Heart right ventricle (tissue), 16 donors: ENCODE data around the gene RAPGEF3. TPM values are rescaled to one million over a fixed set of nuclear protein-coding genes. Genes with fewer than 3 reads are reported as not detected.
A peak's percentile ranks its signal among the peaks of the same experiment; 100 is the strongest.

Experiments
- ATAC-seq, 8 donors: fragments of 200-7000 bp; cut with Tn5 transposase; one replicate each; pipeline ENCODE4 v1.9.1; 2020; ENCODE audit warnings: mild to moderate bottlenecking in 8 of 8, moderate library complexity in 8 of 8, moderate number of reproducible peaks in 1 of 8
- DNase-seq, 2 donors: peaks; one replicate each; pipeline ENCODE4 v3.0.0-alpha.2; 2020
- H3K27ac ChIP-seq, 10 donors: fragments of 200-600 bp; sonication (generic) in 2 of 10; one replicate each; pipeline versions ENCODE4 v1.5.0 to v1.8.0; 2020 to 2022; ENCODE audit warnings: mild to moderate bottlenecking in 3 of 10
- H3K27me3 ChIP-seq, 7 donors: fragments of 200-600 bp; one replicate each; pipeline ENCODE4 v1.8.0; 2021 to 2022; ENCODE audit warnings: mild to moderate bottlenecking in 2 of 7
- H3K36me3 ChIP-seq, 9 donors: fragments of 200-600 bp; sonication (generic) in 1 of 9; one replicate each; pipeline versions ENCODE4 v1.5.0 to v1.8.0; 2020 to 2022; ENCODE audit warnings: mild to moderate bottlenecking in 2 of 9
- H3K4me1 ChIP-seq, 9 donors: fragments of 200-600 bp; sonication (generic) in 1 of 9; one replicate each; pipeline versions ENCODE4 v1.5.0 to v1.8.0; 2020 to 2022; ENCODE audit warnings: mild to moderate bottlenecking in 4 of 9
- H3K4me3 ChIP-seq, 10 donors: fragments of 200-600 bp; sonication (generic) in 2 of 10; one replicate each; pipeline versions ENCODE4 v1.5.0 to v1.8.0; 2020 to 2022; ENCODE audit warnings: mild to moderate bottlenecking in 7 of 10, moderate library complexity in 2 of 10
- H3K9me3 ChIP-seq, 11 donors: fragments of 200-600 bp in 10 of 11; sonication (generic) in 2 of 11; one replicate each; pipeline versions ENCODE4 v1.5.0 to v1.8.0; 2013 to 2022; ENCODE audit warnings: mild to moderate bottlenecking in 2 of 11, control low read depth in 1 of 11, moderate library complexity in 1 of 11
- WGBS, 2 donors: extraction: QIAGEN DNeasy Blood & Tissue Kit; methylation state at CpG; one replicate each; pipeline ENCODE4 v1.1.7; 2013; ENCODE audit warnings: inconsistent platforms in 1 of 2; 5-methylcytosine and 5-hydroxymethylcytosine counted together
- intact Hi-C, 10 donors: fragments of 100-400 bp; cut with DNase I; formaldehyde crosslinking; loops; one replicate each; pipeline versions ENCODE4 v1.11.1 to v1.14.2; 2022
- polyA plus RNA-seq, 2 donors: library from polyadenylated mRNA; stranded (reverse); fragments of 200-250 nt; gene quantifications; one replicate each; pipeline ENCODE4 v1.2.3, GENCODE V29; 2013
- total RNA-seq, 10 donors: library from RNA; stranded (reverse); fragmentation: NEBNext Ultra II Directional in 3 of 10; extraction: Animal tissue kit (Norgen Biotek cat#: 25700) in 3 of 10; gene quantifications; one replicate each; pipeline versions ENCODE4 v1.2.1 to v1.2.4, GENCODE V29; 2021 to 2023
- TF ChIP-seq, protein P1 (sequence below), 9 donors: fragments of 200-600 bp; sonication (generic) in 2 of 9; IDR thresholded peaks; one replicate each; pipeline versions ENCODE4 v1.5.0 to v1.8.0; 2021 to 2022; ENCODE audit warnings: antibody characterized with exemption in 9 of 9, mild to moderate bottlenecking in 5 of 9, moderate library complexity in 1 of 9
- donor health status: Arrhythmogenic right ventricular cardiomyopathy.
- donor health status: ischemic (EF 13 %, LVEDD 7.1; RV severe dilation, severe dysfunction).
- donor health status: healthy with polysubstance abuse.
- donor health status: DM: no; HTN: yes; CAD: no.
- donor health status: DM: no; HTN: no; CAD: no.
- donor health status: ischemic (EF 25% LVEDD 6.9; RV normal size, moderate dysfunction).
- donor health status: ischemic (EF 25% LVEDD 5.7; RV mildly dilated, moderate dysfunction).
- donor health status: healthy.
- donor health status: DM: yes; HTN: yes; CAD: no.
- donor health status: Ischemic cardiomyopathy.
- donor health status: ischemic (EF 35%, LVEDD 5.7; RV mildly dilated, moderate dysfunction).
- donor health status: nonischemic (EF 11% LVEDD 7.7; RV severe dilation, severe dysfunction).
- donor health status: DM: yes; HTN: yes; CAD: no.
- donor health status: PGD.
- donor health status: ischemic (EF 29% LVEDD 5.4; RV normal size, mild dysfunction).
- donor health status: nonischemic (EF 23%, LVEDD 6.1; RV moderate dilation, normal function).

The RAPGEF3 gene
- total and polyA plus RNA-seq, 12 donors: 9.5 to 173 (median 20.1) TPM

DNA sequence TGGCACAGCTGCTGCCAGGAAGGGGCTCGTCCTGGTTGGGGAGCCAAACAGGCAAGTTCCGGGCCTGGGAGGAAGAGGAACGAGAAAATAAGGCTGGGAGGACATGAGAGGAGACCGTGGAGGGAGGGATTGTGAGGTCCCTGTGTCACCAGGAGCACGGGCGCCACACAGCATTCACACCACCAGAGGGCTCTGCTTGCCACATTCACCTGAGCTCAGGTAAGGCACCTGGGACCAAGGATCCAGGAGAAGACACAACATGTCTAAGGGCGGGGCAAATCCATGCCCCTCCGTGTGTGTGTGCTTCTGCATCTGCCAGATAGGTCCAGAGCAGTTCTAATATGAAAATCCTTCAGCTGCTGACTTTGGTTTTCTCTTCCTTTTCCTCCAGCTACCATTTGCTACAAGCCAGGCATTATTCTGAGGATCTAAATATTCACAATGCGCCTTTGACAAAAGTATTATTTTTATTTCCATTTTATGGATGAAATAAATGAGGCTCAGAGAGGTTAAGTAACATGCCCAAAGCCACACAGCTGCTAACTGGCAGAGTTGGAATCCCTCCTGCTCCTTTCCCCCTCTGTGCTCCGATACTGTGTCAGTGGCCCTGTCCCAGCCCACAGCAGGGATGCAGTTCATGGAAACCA is 14.6 kb downstream of the RAPGEF3 start:
- peaks cover 0 to 48% (median 0%) of the 10 kb centered on the region in 9 donors for H3K36me3 ChIP-seq
- peaks cover 0 to 5% (median 0%) of the 10 kb centered on the region in 7 donors for H3K27me3 ChIP-seq
- TF ChIP-seq, protein P1, sequence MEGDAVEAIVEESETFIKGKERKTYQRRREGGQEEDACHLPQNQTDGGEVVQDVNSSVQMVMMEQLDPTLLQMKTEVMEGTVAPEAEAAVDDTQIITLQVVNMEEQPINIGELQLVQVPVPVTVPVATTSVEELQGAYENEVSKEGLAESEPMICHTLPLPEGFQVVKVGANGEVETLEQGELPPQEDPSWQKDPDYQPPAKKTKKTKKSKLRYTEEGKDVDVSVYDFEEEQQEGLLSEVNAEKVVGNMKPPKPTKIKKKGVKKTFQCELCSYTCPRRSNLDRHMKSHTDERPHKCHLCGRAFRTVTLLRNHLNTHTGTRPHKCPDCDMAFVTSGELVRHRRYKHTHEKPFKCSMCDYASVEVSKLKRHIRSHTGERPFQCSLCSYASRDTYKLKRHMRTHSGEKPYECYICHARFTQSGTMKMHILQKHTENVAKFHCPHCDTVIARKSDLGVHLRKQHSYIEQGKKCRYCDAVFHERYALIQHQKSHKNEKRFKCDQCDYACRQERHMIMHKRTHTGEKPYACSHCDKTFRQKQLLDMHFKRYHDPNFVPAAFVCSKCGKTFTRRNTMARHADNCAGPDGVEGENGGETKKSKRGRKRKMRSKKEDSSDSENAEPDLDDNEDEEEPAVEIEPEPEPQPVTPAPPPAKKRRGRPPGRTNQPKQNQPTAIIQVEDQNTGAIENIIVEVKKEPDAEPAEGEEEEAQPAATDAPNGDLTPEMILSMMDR (IDR thresholded peaks at IDR 0.05): peak in 7 of 9 donors; percentile 10 to 46 (median 34)
- no peak overlapping the region for H3K4me3 ChIP-seq
- intact Hi-C loops: loop anchor here in 1 of 10 donors (5.0 kb wide), 1 partner anchor 33 kb away; no protein-coding TSS in a partner anchor
- H3K4me1 ChIP-seq: peaks cover 14 to 47% (median 28%) of the 10 kb centered on the region in 9 donors
- DNase-seq (no peak), ATAC-seq (no peak)
- H3K27ac ChIP-seq: peak overlapping the region in 1 of 10 donors; percentile 5
- 70 to 73% methylated on average over 10 of the region's 10 CpGs for WGBS, 2 donors
- no peaks in the 10 kb centered on the region for H3K9me3 ChIP-seq

DNA sequence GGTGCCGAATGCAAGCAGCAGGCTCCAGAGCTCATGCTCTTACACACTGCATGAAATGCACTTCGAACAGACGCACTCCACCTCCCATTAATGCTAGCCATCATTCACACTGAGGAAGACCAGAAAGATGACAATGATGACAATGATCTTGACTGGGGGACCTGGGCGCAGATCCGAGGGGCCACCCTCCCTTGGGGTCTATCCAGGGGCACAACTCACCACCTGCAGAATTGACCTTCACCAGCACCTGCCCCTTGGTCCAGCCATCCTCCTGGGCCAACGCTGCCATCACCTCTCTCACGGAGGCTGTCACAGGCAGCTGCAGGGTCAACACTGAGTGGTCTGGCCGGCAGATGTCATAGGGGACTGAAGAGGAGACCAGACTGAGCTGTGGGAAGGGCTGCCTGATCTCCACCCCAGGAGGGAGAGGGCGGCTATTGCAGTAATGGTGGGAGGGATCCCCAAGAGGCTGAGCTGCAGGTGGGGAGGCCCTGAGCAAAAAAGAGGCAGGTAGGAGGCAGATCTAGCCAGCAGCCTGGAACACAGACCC is 15.3 kb downstream of the RAPGEF3 start:
- H3K4me1 ChIP-seq: peaks cover 14 to 54% (median 31%) of the 10 kb centered on the region in 9 donors
- peaks cover 0 to 48% (median 0%) of the 10 kb centered on the region in 9 donors for H3K36me3 ChIP-seq
- intact Hi-C loops: loop anchor here in 1 of 10 donors (5.0 kb wide), 1 partner anchor 34 kb away; no protein-coding TSS in a partner anchor
- no peak overlapping the region for H3K4me3 ChIP-seq
- H3K27ac ChIP-seq: no peak overlapping the region
- 83 to 90% methylated on average over 9 of the region's 9 CpGs for WGBS, 2 donors
- H3K27me3 ChIP-seq: peaks cover 0 to 5% (median 0%) of the 10 kb centered on the region in 7 donors
- ATAC-seq (no peak), DNase-seq (no peak)
- no peaks in the 10 kb centered on the region for H3K9me3 ChIP-seq
- TF ChIP-seq, protein P1 (IDR thresholded peaks at IDR 0.05): no peak

DNA sequence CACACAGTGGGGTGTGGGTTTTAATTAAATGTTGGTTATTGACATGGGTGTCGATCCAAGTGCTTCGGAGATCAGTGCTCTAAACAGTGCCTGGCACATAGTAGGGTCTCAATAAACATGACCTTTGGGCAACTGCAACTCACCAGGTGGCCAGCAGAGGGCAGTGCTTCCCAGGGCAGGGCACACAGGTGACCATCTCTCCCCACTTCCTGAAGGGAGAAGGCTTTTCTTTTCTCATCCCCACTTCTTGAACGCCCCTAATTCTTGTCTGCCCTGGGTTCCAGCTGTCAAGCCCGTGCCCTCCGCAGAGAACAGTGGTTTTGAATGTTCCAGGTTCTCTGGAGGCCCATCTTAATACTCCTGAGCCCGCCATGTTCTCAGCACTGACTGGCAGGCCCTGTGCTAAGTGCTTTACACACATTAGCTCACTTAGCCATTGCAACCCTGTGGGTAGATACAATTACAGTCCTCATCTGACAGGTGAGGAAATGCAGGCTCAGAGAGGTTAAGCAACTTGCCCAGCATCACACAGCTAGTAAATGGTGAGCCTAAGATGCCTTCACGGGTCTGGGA is 16.3 kb downstream of the RAPGEF3 start:
- Histone ChIP-seq H3K27me3 (peaks cover 0 to 5% (median 0%) of the 10 kb centered on the region in 7 donors), H3K4me1 (peaks cover 21 to 65% (median 42%) of the 10 kb centered on the region in 9 donors), H3K27ac (peak overlapping the region in 1 of 10 donors; percentile 78), H3K36me3 (peaks cover 0 to 45% (median 0%) of the 10 kb centered on the region in 9 donors), H3K4me3 (no peak overlapping the region), H3K9me3 (no peaks in the 10 kb centered on the region)
- DNase-seq: peak; percentile 45 to 63
- TF ChIP-seq, protein P1 (IDR thresholded peaks at IDR 0.05): peak; percentile 85 to 95 (median 89)
- WGBS, 2 donors: 85 to 91% methylated on average over 7 of the region's 7 CpGs
- intact Hi-C loops: loop anchor here in 1 of 10 donors (1.0 to 5.0 kb wide), 2 partner anchors 10 to 35 kb away; no protein-coding TSS in a partner anchor
- ATAC-seq: no peak

DNA sequence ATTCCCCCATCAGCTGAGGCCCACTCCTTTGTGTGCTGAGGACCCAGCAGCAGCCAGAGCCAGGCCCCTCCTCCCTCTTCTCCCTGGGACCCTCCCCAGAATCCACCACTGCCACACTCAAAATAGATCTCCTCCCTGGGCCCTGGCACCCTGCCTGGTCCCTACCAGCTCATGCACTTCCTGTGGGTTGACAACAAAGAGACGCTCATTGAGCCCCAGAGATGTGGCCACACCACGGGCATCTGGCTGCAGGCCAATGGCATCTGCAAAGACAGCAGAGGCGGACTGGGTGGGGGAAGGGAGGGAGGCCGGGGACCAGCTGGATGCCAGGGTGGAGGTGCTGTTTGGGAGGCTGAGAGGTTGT is 17.4 kb downstream of the RAPGEF3 start:
- TF ChIP-seq, protein P1 (IDR thresholded peaks at IDR 0.05): no peak
- H3K9me3 ChIP-seq: no peaks in the 10 kb centered on the region
- WGBS, 2 donors: 24 to 30% methylated on average over 4 of the region's 4 CpGs
- H3K27me3 ChIP-seq: peaks cover 0 to 5% (median 0%) of the 10 kb centered on the region in 7 donors
- no peak overlapping the region for H3K4me3 ChIP-seq
- peaks cover 0 to 34% (median 0%) of the 10 kb centered on the region in 9 donors for H3K36me3 ChIP-seq
- ATAC-seq (peak in 1 of 8 donors; percentile 24), DNase-seq (peak; percentile 65 to 84)
- intact Hi-C loops: loop anchor here in 1 of 10 donors (5.0 kb wide), 1 partner anchor 36 kb away; no protein-coding TSS in a partner anchor
- H3K4me1 ChIP-seq: peaks cover 31 to 75% (median 52%) of the 10 kb centered on the region in 9 donors
- peak overlapping the region in 9 of 10 donors; percentile 50 to 88 (median 73) for H3K27ac ChIP-seq
